GM12878 (cell line): Measurements from ENCODE around the gene LDB3. TPM values are rescaled to one million over a fixed set of nuclear protein-coding genes. Genes with fewer than 3 reads are reported as not detected.

Experiments used
- BCL3 ChIP-seq: IDR thresholded peaks from 2 replicates; pipeline ENCODE4 v1.6.1; 2011; ENCODE audit warnings: borderline replicate concordance, low read depth, mild to moderate bottlenecking, moderate library complexity, low read length; ENCODE audit not compliant: insufficient read depth, poor library complexity, severe bottlenecking
- CHD2 ChIP-seq: IDR thresholded peaks from 2 replicates; pipeline ENCODE4 v1.6.1; 2011; ENCODE audit warnings: low read depth, low read length, improper control_type of control experiment, borderline replicate concordance
- EED ChIP-seq: sonication (generic); IDR thresholded peaks from 2 replicates; pipeline ENCODE4 v1.6.1; 2016; ENCODE audit warnings: antibody characterized with exemption, low read depth
- GABPA ChIP-seq: IDR thresholded peaks from 2 replicates; pipeline ENCODE4 v1.6.1; 2014; ENCODE audit warnings: antibody characterized with exemption, low read depth, mild to moderate bottlenecking, inconsistent platforms
- IRF3 ChIP-seq: fragments of 450-650 bp; IDR thresholded peaks from 2 replicates; pipeline ENCODE4 v1.6.1; 2014; ENCODE audit warnings: mild to moderate bottlenecking
- IRF5 ChIP-seq: fragments of 450-650 bp; IDR thresholded peaks from 2 replicates; pipeline ENCODE4 v1.6.1; 2017; ENCODE audit warnings: borderline replicate concordance
- MYC ChIP-seq: IDR thresholded peaks from 2 replicates; pipeline ENCODE4 v1.6.1; 2011; ENCODE audit warnings: mild to moderate bottlenecking, low read length, moderate library complexity, inconsistent platforms; ENCODE audit not compliant: insufficient read depth, insufficient replicate concordance, insufficient read length, severe bottlenecking
- NR2C2 ChIP-seq: IDR thresholded peaks from 2 replicates; pipeline ENCODE4 v1.6.1; 2011; ENCODE audit warnings: borderline replicate concordance, low read depth; ENCODE audit not compliant: control insufficient read depth, insufficient read length
- RCOR1 ChIP-seq: conservative IDR thresholded peaks from 2 replicates; pipeline ENCODE4 v1.6.1; 2012; ENCODE audit warnings: low read depth, low read length, improper control_type of control experiment
- SMARCA5 ChIP-seq: fragments of 450-650 bp; IDR thresholded peaks from 2 replicates; pipeline ENCODE4 v1.6.1; 2017; ENCODE audit warnings: mild to moderate bottlenecking
- SMC3 ChIP-seq: IDR thresholded peaks from 2 replicates; pipeline ENCODE4 v1.6.1; 2011; ENCODE audit warnings: low read length, improper control_type of control experiment, borderline replicate concordance
- TAF1 ChIP-seq: IDR thresholded peaks from 2 replicates; pipeline ENCODE4 v1.6.1; 2011; ENCODE audit warnings: mild to moderate bottlenecking, low read depth, low read length, borderline replicate concordance
- TARDBP ChIP-seq: IDR thresholded peaks from 2 replicates; pipeline ENCODE4 v1.6.1; 2016; ENCODE audit warnings: borderline replicate concordance
- TCF7 ChIP-seq: IDR thresholded peaks from 2 replicates; pipeline ENCODE4 v1.6.1; 2014; ENCODE audit warnings: antibody characterized with exemption, borderline replicate concordance
- ZBED1 ChIP-seq: IDR thresholded peaks from 2 replicates; pipeline ENCODE4 v1.6.1; 2016; ENCODE audit warnings: borderline replicate concordance
- polyA plus RNA-seq, 11 experiments: library from polyadenylated mRNA; depleted of rRNA in 4 of 11; unstranded in 6 of 11; stranded (reverse) in 5 of 11; fragments of >200 nt; fragmentation: Nextera tagmentation in 4 of 11; fragmentation: Illumina TruSeq in 1 of 11; extraction: Ambion mirVana in 4 of 11; extraction: Trizol in 1 of 11; gene quantifications; 1 replicate in 1 of 11; 2 replicates in 10 of 11; pipeline versions ENCODE4 v1.2.1 to v1.2.3, GENCODE V29; 2011 to 2016; ENCODE audit warnings: inconsistent platforms in 2 of 11, missing spikeins in 2 of 11, low read depth in 1 of 11
- total RNA-seq, 4 experiments: library from RNA; depleted of rRNA in 3 of 4; stranded (reverse); fragments of >200 nt in 3 of 4; fragmentation: Illumina TruSeq in 1 of 4; extraction: Trizol in 1 of 4; gene quantifications; 2 replicates each; pipeline versions ENCODE4 v1.2.1 to v1.2.3, GENCODE V29; 2013 to 2021
- TF ChIP-seq, protein P1 (sequence below): fragments of 450-650 bp; IDR thresholded peaks from 2 replicates; pipeline ENCODE4 v1.6.1; 2017; ENCODE audit warnings: mild to moderate bottlenecking
- TF ChIP-seq, protein P2 (sequence below), 3 experiments: IDR thresholded peaks in 2 of 3; conservative IDR thresholded peaks in 1 of 3; 2 replicates each; pipeline ENCODE4 v1.5.1; 2011; ENCODE audit warnings: low read depth in 3 of 3, low read length in 3 of 3, mild to moderate bottlenecking in 3 of 3, control low read depth in 2 of 3, moderate library complexity in 2 of 3, inconsistent platforms in 1 of 3, mixed read lengths in 1 of 3; ENCODE audit not compliant: control insufficient read depth in 2 of 3, insufficient read depth in 1 of 3; ENCODE audit errors: extremely low read depth in 1 of 3

LDB3 gene
- total and polyA plus RNA-seq, 10 of the 15 experiments (the other 5 are each of a cell fraction or from before 2014, with no cell fraction given), result 0.02 to 0.07 (median 0.04) TPM; not detected in 1

GRCh38 chr10:86755740-86756510 lies 87.6 kb downstream of the LDB3 start (continued):
- TF ChIP-seq IRF5, result no peak
- TF ChIP-seq SMARCA5, result peak; percentile 28; the same call in 1 of the 2 replicates
- TF ChIP-seq TCF7, result no peak
- TF ChIP-seq MYC, result no peak
- no peak for TF ChIP-seq RCOR1
- TF ChIP-seq, protein P1, sequence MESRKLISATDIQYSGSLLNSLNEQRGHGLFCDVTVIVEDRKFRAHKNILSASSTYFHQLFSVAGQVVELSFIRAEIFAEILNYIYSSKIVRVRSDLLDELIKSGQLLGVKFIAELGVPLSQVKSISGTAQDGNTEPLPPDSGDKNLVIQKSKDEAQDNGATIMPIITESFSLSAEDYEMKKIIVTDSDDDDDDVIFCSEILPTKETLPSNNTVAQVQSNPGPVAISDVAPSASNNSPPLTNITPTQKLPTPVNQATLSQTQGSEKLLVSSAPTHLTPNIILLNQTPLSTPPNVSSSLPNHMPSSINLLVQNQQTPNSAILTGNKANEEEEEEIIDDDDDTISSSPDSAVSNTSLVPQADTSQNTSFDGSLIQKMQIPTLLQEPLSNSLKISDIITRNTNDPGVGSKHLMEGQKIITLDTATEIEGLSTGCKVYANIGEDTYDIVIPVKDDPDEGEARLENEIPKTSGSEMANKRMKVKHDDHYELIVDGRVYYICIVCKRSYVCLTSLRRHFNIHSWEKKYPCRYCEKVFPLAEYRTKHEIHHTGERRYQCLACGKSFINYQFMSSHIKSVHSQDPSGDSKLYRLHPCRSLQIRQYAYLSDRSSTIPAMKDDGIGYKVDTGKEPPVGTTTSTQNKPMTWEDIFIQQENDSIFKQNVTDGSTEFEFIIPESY, result no peak
- peak; percentile 23; the same call in 1 of the 2 replicates for TF ChIP-seq TAF1
- TF ChIP-seq BCL3, result no peak
- no peak for TF ChIP-seq CHD2
- TF ChIP-seq SMC3, result no peak
- no peak for TF ChIP-seq GABPA
- no peak for TF ChIP-seq TARDBP
- TF ChIP-seq IRF3, result no peak
- TF ChIP-seq ZBED1, result 0 out of 2 replicates have a peak, but pooled peaks have one; percentile 28
- TF ChIP-seq NR2C2, result no peak
- TF ChIP-seq, protein P2, sequence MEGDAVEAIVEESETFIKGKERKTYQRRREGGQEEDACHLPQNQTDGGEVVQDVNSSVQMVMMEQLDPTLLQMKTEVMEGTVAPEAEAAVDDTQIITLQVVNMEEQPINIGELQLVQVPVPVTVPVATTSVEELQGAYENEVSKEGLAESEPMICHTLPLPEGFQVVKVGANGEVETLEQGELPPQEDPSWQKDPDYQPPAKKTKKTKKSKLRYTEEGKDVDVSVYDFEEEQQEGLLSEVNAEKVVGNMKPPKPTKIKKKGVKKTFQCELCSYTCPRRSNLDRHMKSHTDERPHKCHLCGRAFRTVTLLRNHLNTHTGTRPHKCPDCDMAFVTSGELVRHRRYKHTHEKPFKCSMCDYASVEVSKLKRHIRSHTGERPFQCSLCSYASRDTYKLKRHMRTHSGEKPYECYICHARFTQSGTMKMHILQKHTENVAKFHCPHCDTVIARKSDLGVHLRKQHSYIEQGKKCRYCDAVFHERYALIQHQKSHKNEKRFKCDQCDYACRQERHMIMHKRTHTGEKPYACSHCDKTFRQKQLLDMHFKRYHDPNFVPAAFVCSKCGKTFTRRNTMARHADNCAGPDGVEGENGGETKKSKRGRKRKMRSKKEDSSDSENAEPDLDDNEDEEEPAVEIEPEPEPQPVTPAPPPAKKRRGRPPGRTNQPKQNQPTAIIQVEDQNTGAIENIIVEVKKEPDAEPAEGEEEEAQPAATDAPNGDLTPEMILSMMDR (IDR thresholded peaks at IDR 0.05 in 2 of 3, conservative IDR thresholded peaks at IDR 0.05 in 1 of 3; ENCODE audit: control insufficient read depth in 2 of 3, extremely low read depth in 1 of 3, insufficient read depth in 1 of 3, low read depth in 3 of 3, low read length in 3 of 3), result no peak
- TF ChIP-seq EED, result 0 out of 2 replicates have a peak, but pooled peaks have one; percentile 15
